Putamen (tissue), 1 donor: ENCODE data around the gene KRTAP9-8.
"Not testable (repeated sequence)": the region's sequence is repeated elsewhere in the genome, so short reads cannot be mapped to it uniquely, and the experiment has no call there.

ENCODE experiments used
- DNase-seq: peaks from one replicate; pipeline ENCODE4 v3.0.0-alpha.2; 2016; ENCODE audit warnings: low spot score

KRTAP9-8 gene, protein sequence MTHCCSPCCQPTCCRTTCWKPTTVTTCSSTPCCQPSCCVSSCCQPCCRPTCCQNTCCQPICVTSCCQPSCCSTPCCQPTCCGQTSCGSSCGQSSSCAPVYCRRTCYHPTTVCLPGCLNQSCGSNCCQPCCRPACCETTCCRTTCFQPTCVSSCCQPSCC

DNA sequence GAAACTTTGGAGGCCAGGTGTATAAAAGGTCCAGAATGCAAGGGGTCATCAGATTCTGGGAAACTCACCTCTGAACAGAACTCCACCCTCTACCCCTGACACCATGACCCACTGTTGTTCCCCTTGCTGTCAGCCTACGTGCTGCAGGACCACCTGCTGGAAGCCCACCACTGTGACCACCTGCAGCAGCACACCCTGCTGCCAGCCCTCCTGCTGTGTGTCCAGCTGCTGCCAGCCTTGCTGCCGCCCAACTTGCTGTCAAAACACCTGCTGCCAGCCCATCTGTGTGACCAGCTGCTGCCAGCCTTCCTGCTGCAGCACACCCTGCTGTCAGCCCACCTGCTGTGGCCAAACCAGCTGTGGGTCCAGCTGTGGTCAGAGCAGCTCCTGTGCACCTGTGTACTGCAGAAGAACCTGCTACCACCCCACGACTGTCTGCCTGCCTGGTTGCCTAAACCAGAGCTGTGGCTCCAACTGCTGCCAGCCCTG, at the start of gene KRTAP9-8:
KRTAP9-8 (plus strand) TSS at position 51 of the 489 bp plus-strand sequence; CDS start at position 104, 53 bp downstream.
- DNase-seq: not testable (repeated sequence)

- not testable (repeated sequence) for DNase-seq
These were observed 47.9 kb upstream of the KRTAP9-8 start, which contains the start of gene KRTAP9-1 for GRCh38 chr17:41189837-41190318. KRTAP9-1 (plus strand) TSS chr17:41189887; CDS start chr17:41189887, 0 bp downstream.

GRCh38 chr17:41190328-41190727, 47.5 kb upstream of the KRTAP9-8 start:
- DNase-seq: no peak

- no peak for DNase-seq
These were observed 41.7 kb upstream of the KRTAP9-8 start for GRCh38 chr17:41196068-41196467.

DNA sequence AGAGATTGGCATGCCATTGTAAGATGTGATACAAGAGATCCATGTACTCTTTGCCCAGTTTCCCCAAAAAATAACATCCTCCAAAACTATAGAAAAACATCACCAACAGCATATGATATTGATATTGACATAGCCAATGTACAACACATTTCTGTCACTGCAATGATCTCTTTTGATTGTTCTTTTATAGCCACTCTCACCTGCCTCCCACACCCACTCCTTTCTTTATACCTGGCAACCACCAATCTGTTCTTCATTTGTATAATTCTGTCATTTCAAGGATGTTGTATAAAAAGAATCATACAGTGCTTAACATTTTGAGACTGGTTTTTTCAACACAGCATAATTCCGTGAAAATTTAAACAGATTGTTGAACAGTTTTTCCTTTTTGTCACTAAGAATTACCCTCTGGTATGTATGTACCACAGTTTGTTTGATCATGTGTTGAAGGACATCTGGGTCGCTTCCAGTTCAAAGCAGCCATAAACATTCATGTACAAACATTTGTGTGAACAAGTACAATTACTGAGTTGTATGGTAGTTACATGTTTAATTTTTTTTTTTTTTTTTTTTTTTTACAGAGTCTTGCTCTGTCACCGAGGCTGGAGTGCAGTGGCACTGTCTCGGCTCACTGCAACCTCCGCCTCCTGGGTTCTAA, 38.2 kb upstream of the KRTAP9-8 start:
- no peak for DNase-seq

DNA sequence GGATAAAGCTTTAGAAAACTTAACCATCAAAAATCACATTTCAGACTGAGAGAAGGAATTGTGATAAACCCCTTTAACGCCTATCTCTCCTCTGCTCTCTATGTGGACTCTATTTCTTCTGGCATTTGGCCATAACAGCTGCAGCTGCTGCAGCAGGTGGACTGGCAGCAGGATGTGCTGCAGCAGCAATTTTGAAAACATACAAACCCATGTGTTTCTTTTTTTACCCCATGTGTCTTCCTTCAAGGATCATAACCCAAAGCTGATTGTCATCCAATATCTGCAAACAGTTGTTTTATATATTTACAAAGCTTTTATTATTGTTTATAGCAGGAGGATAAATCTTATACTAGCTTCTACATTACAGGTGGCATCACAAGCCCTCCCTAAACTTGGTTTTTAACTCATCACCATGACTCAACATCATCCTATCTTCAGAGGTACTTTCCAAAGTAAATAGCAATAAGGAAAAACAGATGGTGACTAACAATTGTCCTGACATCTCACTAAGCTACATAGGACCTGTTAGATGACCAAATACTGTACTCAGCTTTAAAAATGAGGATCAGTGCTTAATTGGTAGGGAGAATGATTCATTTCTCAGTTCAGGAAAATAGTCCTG, 25.8 kb upstream of the KRTAP9-8 start:
- no peak for DNase-seq

DNA sequence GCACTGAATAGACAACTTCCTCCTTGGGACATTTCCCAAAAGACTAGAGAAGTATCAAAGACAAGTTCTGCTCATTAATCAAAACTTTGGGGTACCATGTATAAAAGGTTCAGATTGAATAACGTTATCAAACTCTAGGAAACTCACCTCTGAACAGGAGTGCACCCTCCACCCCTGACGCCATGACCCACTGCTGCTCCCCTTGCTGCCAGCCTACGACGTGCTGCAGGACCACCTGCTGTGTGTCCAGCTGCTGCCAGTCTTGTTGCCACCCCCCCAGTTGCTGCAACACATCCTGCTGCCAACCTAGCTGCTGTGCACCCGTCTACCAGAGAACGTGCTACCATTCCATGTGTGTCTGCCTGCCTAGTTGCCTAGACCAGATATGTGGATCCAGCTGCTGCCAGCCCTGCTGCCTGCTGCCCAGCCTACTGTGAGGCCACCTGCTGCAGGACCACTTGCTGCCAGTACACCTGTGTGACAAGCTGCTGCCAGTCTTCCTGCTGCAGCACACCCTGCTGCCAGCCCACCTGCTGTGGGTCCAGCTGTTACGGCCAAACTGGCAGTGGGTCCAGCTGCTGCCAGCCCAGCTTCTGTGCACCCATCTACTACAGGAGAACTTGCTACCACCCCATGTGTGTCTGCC, 25.2 kb upstream of the KRTAP9-8 start:
- no peak for DNase-seq

DNA sequence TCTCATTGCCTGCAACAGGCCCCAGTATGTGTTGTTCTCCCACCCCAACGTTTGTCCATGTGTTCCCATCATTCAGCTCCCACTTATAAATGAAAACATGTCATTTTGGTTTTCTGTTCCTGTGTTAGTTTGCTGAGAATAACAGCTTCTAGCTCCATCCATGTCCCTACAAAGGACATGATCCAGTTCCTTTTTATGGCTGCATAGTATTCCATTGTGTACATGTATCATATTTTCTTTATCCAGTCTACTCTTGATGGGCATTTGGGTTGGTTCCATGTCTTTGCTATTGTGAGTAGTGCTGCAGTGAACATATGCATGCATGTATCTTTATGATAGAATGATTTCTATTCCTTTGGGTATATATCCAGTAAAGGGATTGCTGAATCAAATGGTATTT, 22.1 kb upstream of the KRTAP9-8 start:
- DNase-seq: no peak

DNA sequence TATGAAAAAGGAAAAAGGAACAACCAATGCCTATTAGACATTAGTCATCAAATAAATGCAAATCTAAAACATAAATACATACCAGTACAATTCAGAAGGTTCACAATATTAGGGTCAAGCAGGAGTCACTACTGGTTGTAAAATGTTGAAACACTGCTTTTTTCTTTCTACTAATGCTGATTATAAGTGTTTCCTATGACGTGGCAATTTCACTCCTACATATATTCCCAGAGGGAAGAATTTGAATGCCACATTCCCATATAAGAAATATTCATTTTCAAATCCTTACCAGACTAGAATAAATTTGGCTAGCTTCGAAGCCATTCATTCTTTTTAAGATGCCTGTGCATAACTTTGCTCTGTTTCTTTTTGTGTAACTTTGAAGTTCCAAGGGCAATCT, 14.0 kb upstream of the KRTAP9-8 start:
- no peak for DNase-seq

DNA sequence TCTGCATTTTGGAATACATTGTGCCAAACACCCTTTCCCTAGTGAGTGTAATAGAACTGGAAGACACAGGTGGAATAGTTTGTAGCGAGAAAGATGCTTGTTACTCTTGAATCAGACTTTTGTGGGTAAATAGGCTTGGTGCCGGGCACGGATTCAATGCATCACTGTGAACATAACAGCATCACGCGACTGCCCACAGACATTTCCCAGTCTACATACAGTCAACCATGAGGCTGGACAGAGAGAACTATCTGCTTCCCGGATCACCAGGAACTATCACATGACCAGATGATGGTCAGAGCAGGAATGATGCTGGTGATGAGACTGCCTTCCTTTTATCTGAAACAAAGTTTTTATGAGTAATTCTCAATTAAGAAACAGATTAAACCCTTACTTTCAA, 11.7 kb upstream of the KRTAP9-8 start:
- no peak for DNase-seq

- not testable (repeated sequence) for DNase-seq
These were observed 11.2 kb upstream of the KRTAP9-8 start, which contains the start of gene KRTAP9-2 for GRCh38 chr17:41226598-41227095. KRTAP9-2 (plus strand) TSS chr17:41226648; CDS start chr17:41226655, 7 bp downstream.

GRCh38 chr17:41230094-41230493, 7.7 kb upstream of the KRTAP9-8 start:
- no peak for DNase-seq

DNA sequence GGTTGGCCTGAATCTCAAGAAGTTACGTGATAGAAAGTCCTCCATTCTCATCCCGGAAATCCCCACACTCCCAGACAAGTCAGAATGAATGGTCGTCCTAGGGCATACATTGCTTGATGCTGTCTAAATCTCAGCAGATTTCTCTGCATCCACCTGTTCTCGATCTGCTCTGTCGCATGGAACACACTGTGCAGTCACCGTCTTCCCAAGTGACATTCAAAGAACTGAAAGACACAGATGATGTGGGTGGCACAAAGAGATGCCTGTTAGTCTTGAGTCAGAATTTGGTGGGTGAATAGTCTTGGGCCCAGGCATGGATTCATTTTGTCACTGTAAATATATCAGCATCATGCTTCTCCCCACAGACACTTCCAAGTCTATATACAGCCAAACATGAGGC, 6.1 kb upstream of the KRTAP9-8 start:
- DNase-seq: no peak

GRCh38 chr17:41232399-41233105, 5.2 kb upstream of the KRTAP9-8 start, which contains the start of gene KRTAP9-3:
KRTAP9-3 (plus strand) TSS chr17:41232449; CDS start chr17:41232502, 53 bp downstream.
- not testable (repeated sequence) for DNase-seq

DNA sequence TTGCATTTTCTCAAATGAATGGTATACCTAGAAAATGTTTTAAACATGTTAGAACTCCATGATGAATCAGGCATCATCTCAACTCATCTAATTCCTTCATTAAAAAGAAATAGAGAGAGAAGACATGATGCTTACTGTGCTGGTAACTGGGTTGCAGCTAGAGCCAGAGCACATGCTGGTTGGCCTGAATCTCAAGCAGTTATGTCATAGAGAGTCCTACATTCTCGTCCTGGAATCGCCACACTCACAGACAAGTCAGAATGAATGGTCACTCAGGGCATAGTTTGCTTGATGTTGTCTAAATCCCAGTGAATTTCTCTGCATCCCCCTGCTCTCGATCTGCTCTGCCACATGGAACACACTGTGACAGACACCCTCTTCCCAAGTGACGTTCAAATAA, 683 bp upstream of the KRTAP9-8 start:
- not testable (repeated sequence) for DNase-seq

- not testable (repeated sequence) for DNase-seq
These were observed 9.4 kb downstream of the KRTAP9-8 start for GRCh38 chr17:41246995-41247787.

GRCh38 chr17:41249637-41250240, 11.9 kb downstream of the KRTAP9-8 start, which contains the start of gene KRTAP9-4:
KRTAP9-4 (plus strand) TSS chr17:41249687; CDS start chr17:41249721, 34 bp downstream.
- DNase-seq: not testable (repeated sequence)

GRCh38 chr17:41251261-41251660, 13.5 kb downstream of the KRTAP9-8 start:
- no peak for DNase-seq

- no peak for DNase-seq
These were observed 17.1 kb downstream of the KRTAP9-8 start for GRCh38 chr17:41254861-41255260.
